Inferior parietal cortex (tissue), 1 donor: Measurements from ENCODE around the gene MTF1.
A peak's percentile ranks its signal among the peaks of the same experiment; 100 is the strongest.

ENCODE experiments used
- DNase-seq: peaks from one replicate; pipeline ENCODE4 v3.0.0-alpha.2; 2016; ENCODE audit errors: extremely low spot score

MTF1 gene

DNA sequence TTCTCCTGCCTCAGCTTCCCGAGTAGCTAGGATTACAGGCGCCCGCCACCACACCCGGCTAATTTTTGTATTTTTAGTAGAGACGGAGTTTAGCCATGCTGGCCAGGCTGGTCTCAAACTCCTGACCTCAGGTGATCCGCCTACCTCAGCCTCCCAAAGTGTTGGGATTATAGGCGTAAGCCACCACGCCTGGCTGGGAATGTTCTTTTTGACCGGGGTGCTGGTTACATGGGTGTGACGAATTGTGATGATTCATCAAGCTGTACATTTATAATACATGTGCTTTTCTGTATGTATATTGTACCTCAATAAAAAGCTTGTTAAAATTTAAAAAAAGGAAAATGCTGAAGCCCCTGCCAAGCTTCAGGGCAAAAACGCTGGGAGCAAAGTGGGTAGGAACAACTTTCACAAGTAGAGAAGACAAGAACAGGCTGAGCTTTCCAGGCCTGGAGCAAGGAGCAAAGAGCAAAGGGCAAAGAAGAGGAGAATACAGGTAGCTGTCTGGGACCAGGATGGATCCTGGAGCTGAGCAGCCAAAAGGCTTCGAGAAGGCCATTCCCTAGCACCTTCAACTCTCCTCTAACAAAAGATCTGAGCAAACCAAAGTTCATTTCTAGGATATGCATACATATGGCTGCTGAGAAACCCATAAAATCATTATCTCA, 30.9 kb downstream of the MTF1 start:
- DNase-seq, result no peak

DNA sequence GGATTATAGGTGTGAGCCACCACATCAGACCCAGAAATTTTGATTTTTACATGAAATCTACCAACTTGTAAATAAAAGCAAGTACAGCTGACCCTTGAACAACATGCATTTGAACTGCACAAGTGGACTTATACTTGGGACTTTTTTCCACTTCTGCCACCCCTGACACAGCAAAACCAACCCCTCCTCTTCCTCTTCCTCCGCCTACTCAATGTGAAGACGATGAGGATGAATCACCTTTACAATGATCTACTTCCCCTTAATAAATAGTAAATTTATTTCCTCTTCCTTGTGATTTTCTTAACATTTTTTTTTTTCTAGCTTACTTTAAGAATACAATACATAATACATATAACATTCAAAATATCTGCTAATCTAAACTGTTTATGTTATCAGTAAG, 33.9 kb downstream of the MTF1 start:
- DNase-seq, result no peak

DNA sequence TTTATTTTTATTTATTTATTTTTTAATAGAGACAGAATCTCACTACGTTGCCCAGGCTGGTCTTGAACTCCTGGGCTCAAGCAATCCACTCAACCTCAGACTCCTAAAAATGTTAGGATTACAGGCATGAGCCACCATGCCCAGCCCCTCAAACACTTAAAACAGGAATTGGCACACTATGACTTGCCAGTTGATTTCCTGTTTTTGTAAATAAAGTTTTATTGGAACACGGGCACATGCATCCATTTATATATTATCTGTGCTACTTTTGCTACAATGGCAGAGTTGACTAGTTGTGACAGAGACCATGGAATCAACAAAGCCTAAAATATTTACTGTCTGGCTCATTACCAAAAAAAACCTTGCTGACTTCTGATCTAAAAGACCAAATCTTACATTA, 35.4 kb downstream of the MTF1 start:
- DNase-seq, result no peak

GRCh38 chr1:37822906-37823815, 36.2 kb downstream of the MTF1 start:
- no peak for DNase-seq

- no peak for DNase-seq
Measured at GRCh38 chr1:37821481-37821880, 37.9 kb downstream of the MTF1 start.

GRCh38 chr1:37817481-37817880, 41.9 kb downstream of the MTF1 start:
- peak; percentile 66 for DNase-seq

GRCh38 chr1:37814252-37814651, 45.1 kb downstream of the MTF1 start:
- DNase-seq, result no peak

DNA sequence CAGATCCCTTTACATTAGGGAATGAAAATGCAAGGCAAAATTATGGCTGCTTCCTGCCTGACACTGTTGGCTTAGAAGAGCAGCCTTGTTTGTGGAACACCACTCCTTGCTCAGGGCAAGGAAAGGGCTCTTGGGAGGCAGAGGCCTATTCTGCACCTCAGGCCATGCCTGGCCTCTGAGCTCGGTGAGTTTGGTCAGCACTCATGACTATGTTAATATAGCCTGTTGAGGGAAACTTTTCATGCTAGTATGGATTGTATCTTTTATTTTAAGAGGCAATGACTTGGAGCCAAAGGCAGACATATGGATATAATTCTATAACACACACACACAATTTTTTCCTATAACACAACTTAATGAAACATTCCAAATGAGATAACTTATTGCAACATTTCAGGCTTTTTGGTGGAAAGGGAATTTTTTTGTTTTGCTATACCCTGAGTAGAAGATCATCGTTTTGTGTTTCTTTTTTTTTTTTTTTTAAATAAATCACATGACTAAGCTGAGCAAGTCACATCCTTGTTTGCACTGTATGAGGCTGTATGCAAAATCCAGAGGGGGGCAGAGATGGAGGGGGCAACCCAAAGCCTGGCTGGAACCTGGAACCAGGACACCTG, 45.8 kb downstream of the MTF1 start:
- DNase-seq, result no peak

DNA sequence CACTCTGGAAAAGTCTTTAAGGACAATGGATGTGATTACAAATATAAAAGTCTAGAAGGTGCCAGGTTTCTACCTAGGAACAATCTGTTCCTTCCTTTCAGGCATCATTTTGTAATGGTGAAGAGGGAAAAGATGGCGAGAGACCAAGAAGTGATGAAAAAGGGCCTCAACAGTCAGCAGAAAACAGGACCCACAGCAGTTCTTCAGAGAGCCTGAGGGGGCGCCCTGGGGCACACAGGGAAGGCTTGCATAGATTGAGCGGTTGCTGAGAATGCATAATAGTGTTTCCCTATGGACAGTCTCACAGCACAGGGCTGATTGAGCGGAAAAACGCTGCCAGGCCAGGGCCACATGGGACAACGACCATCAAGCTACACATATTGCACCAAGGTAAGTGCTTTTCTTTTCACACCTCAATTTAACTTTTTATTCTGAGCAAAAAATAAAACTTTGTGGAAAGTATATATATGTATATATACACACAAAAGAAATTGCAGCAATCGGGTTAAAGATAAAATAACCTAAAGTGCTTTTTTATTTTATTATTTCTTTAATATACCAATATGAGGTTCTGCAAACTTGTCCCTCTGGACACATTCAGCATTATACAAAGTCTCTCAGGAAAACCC, 48.3 kb downstream of the MTF1 start:
- DNase-seq, result peak; percentile 80

- DNase-seq, result no peak
Measured at GRCh38 chr1:37809942-37810341, 49.5 kb downstream of the MTF1 start.

DNA sequence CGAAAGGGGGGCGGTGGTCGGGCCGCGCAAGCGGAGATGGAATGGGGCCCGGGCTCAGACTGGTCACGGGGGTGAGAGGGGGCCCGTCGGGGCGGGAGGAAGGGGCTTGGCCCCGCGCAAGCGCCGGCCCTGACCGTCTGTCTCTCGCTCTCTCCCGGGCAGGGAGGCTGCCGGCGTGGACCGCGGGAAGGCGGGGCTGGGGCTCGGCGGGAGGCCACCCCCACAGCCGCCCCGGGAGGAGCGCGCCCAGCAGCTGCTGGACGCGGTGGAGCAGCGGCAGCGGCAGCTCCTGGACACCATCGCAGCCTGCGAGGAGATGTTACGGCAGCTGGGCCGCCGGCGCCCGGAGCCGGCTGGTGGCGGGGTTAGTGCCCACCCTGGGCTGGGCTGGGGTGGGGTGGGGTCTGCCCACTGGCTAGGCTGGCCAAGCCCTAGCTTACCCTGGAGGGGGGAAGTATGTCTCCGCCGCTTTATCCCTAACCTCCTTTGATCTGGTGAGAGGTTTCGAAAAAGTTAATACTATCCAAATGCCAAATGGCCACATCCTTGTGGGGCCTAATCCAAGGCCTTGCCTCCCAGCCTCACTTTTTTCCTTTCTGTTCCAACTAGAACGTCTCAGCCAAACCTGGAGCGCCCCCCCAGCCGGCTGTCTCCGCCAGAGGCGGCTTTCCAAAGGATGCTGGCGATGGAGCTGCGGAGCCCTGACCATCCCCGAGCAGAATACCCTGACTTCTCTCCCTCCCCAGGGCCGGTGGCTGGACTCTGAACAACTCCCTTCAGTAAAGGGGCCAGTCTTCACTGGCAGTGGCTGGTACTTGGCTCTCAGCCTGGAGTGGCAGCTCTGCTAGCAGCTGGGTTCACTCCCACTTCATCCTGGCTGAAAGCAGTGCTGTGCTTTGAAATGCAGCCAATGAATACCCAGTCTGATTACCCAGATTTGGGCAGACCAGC, 50.7 kb downstream of the MTF1 start:
- peak; percentile 84 for DNase-seq

DNA sequence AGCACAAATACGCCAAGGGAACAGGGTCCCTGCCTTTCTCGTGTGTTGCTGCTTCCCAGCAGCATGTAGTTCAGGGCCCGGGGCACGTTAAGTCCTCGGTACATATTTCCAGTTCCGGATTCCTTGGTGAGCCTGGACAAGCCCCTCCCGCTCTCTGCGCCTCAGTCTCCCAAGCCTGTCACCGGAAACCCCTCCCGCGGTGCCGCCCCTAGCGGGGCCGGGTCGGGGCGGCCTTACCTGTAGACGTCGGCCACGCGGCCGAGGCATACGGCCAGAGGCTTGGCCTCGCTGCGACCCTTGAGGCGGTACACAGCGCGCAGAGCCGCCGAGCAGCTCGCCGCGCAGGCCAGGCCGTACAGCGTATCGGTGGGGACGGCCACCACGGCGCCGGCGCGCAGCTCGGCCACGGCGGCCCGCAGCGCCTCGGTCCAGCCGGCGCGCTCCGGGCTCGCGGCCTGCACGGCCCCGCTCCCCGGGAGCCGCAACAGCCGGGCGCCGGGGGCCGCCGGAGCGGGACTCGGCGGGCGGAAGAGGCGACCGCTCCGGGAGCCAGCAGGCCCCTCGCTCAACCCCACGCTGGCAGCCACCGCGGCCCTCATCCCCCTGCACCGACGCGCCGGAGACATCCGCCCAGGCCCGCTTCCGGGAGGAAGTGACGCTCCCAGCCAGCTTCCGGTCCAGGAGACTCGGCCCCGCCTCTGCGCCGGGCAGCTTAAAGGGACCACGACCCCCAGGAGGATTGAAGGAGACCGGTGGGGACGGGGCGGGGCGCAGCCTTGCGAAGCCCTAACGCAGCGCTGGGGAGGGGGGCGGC, 51.6 kb downstream of the MTF1 start, which contains the start of the genes C1orf122 and YRDC:
Gene C1orf122 (plus strand): TSS at position 236 of the 814 bp plus-strand sequence. CDS start 615 bp downstream, outside the sequence.
Gene YRDC (minus strand): TSS at position 654 of the 814 bp plus-strand sequence. CDS start 28 bp downstream, at position 626.
- peak; percentile 95 for DNase-seq

DNA sequence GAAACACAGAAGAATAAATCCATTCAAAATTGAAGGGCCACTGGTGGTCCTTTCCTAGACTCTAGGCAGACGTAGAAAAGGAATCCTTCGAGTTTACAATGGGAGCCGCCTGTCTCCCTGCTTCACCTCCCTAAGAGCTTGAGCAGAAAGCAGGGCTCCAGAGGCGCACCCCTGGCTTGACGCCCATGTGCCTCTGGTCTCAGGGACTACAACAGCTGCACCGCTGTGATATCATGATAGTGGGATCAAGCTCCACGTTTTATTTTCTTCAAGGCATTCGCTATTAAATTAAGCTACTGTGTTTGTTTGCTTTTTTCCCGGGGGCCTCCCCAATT, 52.2 kb downstream of the MTF1 start:
- DNase-seq, result no peak

- DNase-seq, result no peak
Measured at GRCh38 chr1:37802439-37802838, 57.0 kb downstream of the MTF1 start.

GRCh38 chr1:37797750-37798345, 61.5 kb downstream of the MTF1 start:
- DNase-seq, result no peak

GRCh38 chr1:37795340-37796125, 63.9 kb downstream of the MTF1 start:
- DNase-seq, result no peak

- no peak for DNase-seq
Measured at GRCh38 chr1:37794372-37795339, 64.7 kb downstream of the MTF1 start.
